Liver (tissue), 9 donors: ENCODE results near the gene CRACDL. TPM values are rescaled to one million over a fixed set of nuclear protein-coding genes. Genes with fewer than 3 reads are reported as not detected.

Experiments
- DNase-seq: peaks from one replicate; pipeline ENCODE4 v3.0.0-alpha.2; 2017; ENCODE audit warnings: low spot score
- H3K27ac ChIP-seq, 2 donors: one replicate each; pipeline ENCODE4 v1.7.0; 2013; ENCODE audit warnings: inconsistent platforms in 2 of 2, low read length in 2 of 2, control low read depth in 1 of 2, low read depth in 1 of 2, mild to moderate bottlenecking in 1 of 2
- H3K27me3 ChIP-seq, 4 donors: one replicate each; pipeline versions ENCODE4 v1.6.1 to v1.7.0; 2013; ENCODE audit warnings: low read length in 3 of 4, inconsistent platforms in 1 of 4, mild to moderate bottlenecking in 1 of 4, moderate library complexity in 1 of 4; ENCODE audit not compliant: control insufficient read depth in 4 of 4, insufficient read depth in 4 of 4
- H3K36me3 ChIP-seq, 4 donors: one replicate each; pipeline versions ENCODE4 v1.6.1 to v1.7.0; 2013; ENCODE audit warnings: low read length in 3 of 4, mild to moderate bottlenecking in 3 of 4, low read depth in 1 of 4, moderate library complexity in 1 of 4; ENCODE audit not compliant: control insufficient read depth in 4 of 4, insufficient read depth in 3 of 4
- H3K4me1 ChIP-seq, 4 donors: one replicate each; pipeline versions ENCODE4 v1.6.1 to v1.7.0; 2013; ENCODE audit warnings: low read length in 3 of 4, mild to moderate bottlenecking in 3 of 4, moderate library complexity in 1 of 4; ENCODE audit not compliant: control insufficient read depth in 4 of 4, insufficient read depth in 4 of 4
- H3K4me3 ChIP-seq, 3 donors: one replicate each; pipeline versions ENCODE4 v1.6.1 to v1.7.0; 2013; ENCODE audit warnings: low read length in 3 of 3, control low read depth in 1 of 3, low read depth in 1 of 3, mild to moderate bottlenecking in 1 of 3
- H3K9ac ChIP-seq, 2 donors: one replicate each; pipeline ENCODE4 v1.7.0; 2013; ENCODE audit warnings: low read length in 2 of 2, mild to moderate bottlenecking in 2 of 2, moderate library complexity in 2 of 2, control low read depth in 1 of 2, low read depth in 1 of 2
- H3K9me3 ChIP-seq, 4 donors: one replicate each; pipeline versions ENCODE4 v1.6.1 to v1.7.0; 2013; ENCODE audit warnings: low read length in 3 of 4; ENCODE audit not compliant: control insufficient read depth in 4 of 4
- ATF3 ChIP-seq: IDR thresholded peaks from 2 replicates; pipeline ENCODE4 v1.6.1; 2016; ENCODE audit warnings: antibody characterized with exemption
- CTCF ChIP-seq: fragments of 150-350 bp; IDR thresholded peaks from 2 replicates; pipeline ENCODE4 v1.5.1; 2017; ENCODE audit warnings: improper control_type of control experiment, low read depth, low read length; ENCODE audit not compliant: missing input control
- EGR1 ChIP-seq, 2 donors: IDR thresholded peaks; 2 replicates each; pipeline ENCODE4 v1.6.1; 2016 to 2018; ENCODE audit warnings: antibody characterized with exemption in 2 of 2, low read depth in 2 of 2
- FOXA1 ChIP-seq: IDR thresholded peaks from 2 replicates; pipeline ENCODE4 v1.6.1; 2016; ENCODE audit warnings: antibody characterized with exemption
- FOXA2 ChIP-seq: IDR thresholded peaks from 2 replicates; pipeline ENCODE4 v1.6.1; 2016; ENCODE audit warnings: antibody characterized with exemption
- GABPA ChIP-seq, 2 donors: IDR thresholded peaks in 1 of 2; conservative IDR thresholded peaks in 1 of 2; 2 replicates each; pipeline ENCODE4 v1.6.1; 2016; ENCODE audit warnings: antibody characterized with exemption in 2 of 2, mild to moderate bottlenecking in 1 of 2, moderate library complexity in 1 of 2
- HNF4A ChIP-seq, 2 donors: conservative IDR thresholded peaks; 2 replicates each; pipeline ENCODE4 v1.6.1; 2016; ENCODE audit warnings: antibody characterized with exemption in 2 of 2, mild to moderate bottlenecking in 2 of 2
- JUND ChIP-seq, 2 donors: IDR thresholded peaks; 2 replicates each; pipeline ENCODE4 v1.6.1; 2016; ENCODE audit warnings: antibody characterized with exemption in 2 of 2
- MAX ChIP-seq: IDR thresholded peaks from 2 replicates; pipeline ENCODE4 v1.6.1; 2016; ENCODE audit warnings: antibody characterized with exemption
- NR2F2 ChIP-seq: IDR thresholded peaks from 2 replicates; pipeline ENCODE4 v1.6.1; 2016; ENCODE audit warnings: antibody characterized with exemption
- RAD21 ChIP-seq, 2 donors: IDR thresholded peaks; 2 replicates each; pipeline ENCODE4 v1.6.1; 2016; ENCODE audit warnings: antibody characterized with exemption in 2 of 2, mild to moderate bottlenecking in 2 of 2
- REST ChIP-seq: IDR thresholded peaks from 2 replicates; pipeline ENCODE4 v1.6.1; 2016; ENCODE audit warnings: antibody characterized with exemption, mild to moderate bottlenecking
- RXRA ChIP-seq, 2 donors: IDR thresholded peaks; 2 replicates each; pipeline ENCODE4 v1.6.1; 2017 to 2018; ENCODE audit warnings: antibody characterized with exemption in 2 of 2, mild to moderate bottlenecking in 1 of 2
- SP1 ChIP-seq: IDR thresholded peaks from 2 replicates; pipeline ENCODE4 v1.6.1; 2018; ENCODE audit warnings: antibody characterized with exemption, mild to moderate bottlenecking
- TAF1 ChIP-seq: conservative IDR thresholded peaks from 2 replicates; pipeline ENCODE4 v1.6.1; 2016; ENCODE audit warnings: antibody characterized with exemption, mild to moderate bottlenecking
- YY1 ChIP-seq: IDR thresholded peaks from 2 replicates; pipeline ENCODE4 v1.6.1; 2016; ENCODE audit warnings: antibody characterized with exemption, mild to moderate bottlenecking
- ZBTB33 ChIP-seq: IDR thresholded peaks from 2 replicates; pipeline ENCODE4 v1.6.1; 2016; ENCODE audit warnings: antibody characterized with exemption
- WGBS: extraction: QIAGEN DNeasy Blood & Tissue Kit; methylation state at CpG from one replicate; pipeline ENCODE4 v1.1.7; 2013; 5-methylcytosine and 5-hydroxymethylcytosine counted together
- polyA plus RNA-seq, 2 donors: library from polyadenylated mRNA; stranded (reverse) in 1 of 2; unstranded in 1 of 2; fragments of 200-250 nt in 1 of 2; fragments of >200 nt in 1 of 2; fragmentation: Nextera tagmentation in 1 of 2; extraction: Ambion mirVana in 1 of 2; gene quantifications; one replicate each; pipeline versions ENCODE4 v1.2.1 to v1.2.3, GENCODE V29; 2013 to 2015
- total RNA-seq, 2 donors: library from RNA; depleted of rRNA; stranded (reverse); fragments of >200 nt; gene quantifications; one replicate each; pipeline ENCODE4 v1.2.3, GENCODE V29; 2014
- donor health status: healthy.
- donor health status: healthy.
- donor health status: healthy.
- donor health status: healthy.
- donor health status: healthy.

CRACDL gene
- total and polyA plus RNA-seq, 4 donors: 0.13 to 0.46 (median 0.29) TPM

GRCh38 chr2:98852932-98853331 lies 83.1 kb downstream of the CRACDL start:
- Histone ChIP-seq H3K27ac (no peak overlapping the region), H3K4me3 (no peak overlapping the region), H3K36me3 (no peaks in the 10 kb centered on the region), H3K9me3 (no peaks in the 10 kb centered on the region), H3K4me1 (no peaks in the 10 kb centered on the region), H3K9ac (no peak overlapping the region), H3K27me3 (no peaks in the 10 kb centered on the region)
- 70% methylated on average over 2 of the region's 2 CpGs for WGBS
- TF ChIP-seq NR2F2 (no peak), FOXA1 (no peak), CTCF (no peak), ATF3 (no peak), YY1 (no peak), GABPA (IDR thresholded peaks at IDR 0.05 in 1 of 2, conservative IDR thresholded peaks at IDR 0.05 in 1 of 2) (no peak), REST (no peak), MAX (no peak)
- DNase-seq: no peak

- no peaks in the 10 kb centered on the region for H3K4me1 ChIP-seq
- no peaks in the 10 kb centered on the region for H3K9me3 ChIP-seq
- H3K9ac ChIP-seq: no peak overlapping the region
- no peak overlapping the region for H3K27ac ChIP-seq
- H3K27me3 ChIP-seq: no peaks in the 10 kb centered on the region
- no peak for DNase-seq
- H3K4me3 ChIP-seq: no peak overlapping the region
- no peaks in the 10 kb centered on the region for H3K36me3 ChIP-seq
- 77% methylated on average over 10 of the region's 10 CpGs for WGBS
- no peak for TF ChIP-seq ZBTB33
- TF ChIP-seq ATF3: no peak
- TF ChIP-seq MAX: no peak
- no peak for TF ChIP-seq JUND (IDR thresholded peaks at IDR 0.05)
- TF ChIP-seq HNF4A (conservative IDR thresholded peaks at IDR 0.05): no peak
- no peak for TF ChIP-seq TAF1
- TF ChIP-seq YY1: no peak
- TF ChIP-seq CTCF: no peak
- no peak for TF ChIP-seq REST
- TF ChIP-seq EGR1 (IDR thresholded peaks at IDR 0.05; ENCODE audit: low read depth in 2 of 2): no peak
- TF ChIP-seq GABPA (IDR thresholded peaks at IDR 0.05 in 1 of 2, conservative IDR thresholded peaks at IDR 0.05 in 1 of 2): no peak
- no peak for TF ChIP-seq SP1
- no peak for TF ChIP-seq RAD21 (IDR thresholded peaks at IDR 0.05)
- no peak for TF ChIP-seq FOXA1
- no peak for TF ChIP-seq RXRA (IDR thresholded peaks at IDR 0.05)
- TF ChIP-seq FOXA2: no peak
- TF ChIP-seq NR2F2: no peak
Measured at GRCh38 chr2:98850074-98850473, 86.0 kb downstream of the CRACDL start.
